Esophagus muscularis mucosa (tissue), 3 donors: Measurements from ENCODE around the gene PSENEN.

Source experiments
- POLR2A ChIP-seq: fragments of 450-650 bp; IDR thresholded peaks from one replicate; pipeline ENCODE4 v1.6.1; 2017; ENCODE audit warnings: antibody characterized with exemption, moderate library complexity, mild to moderate bottlenecking, low read depth
- TF ChIP-seq, protein P1 (sequence below), 3 experiments: fragments of 200-600 bp in 2 of 3; fragments of 450-650 bp in 1 of 3; sonication (generic) in 2 of 3; IDR thresholded peaks; one replicate each; pipeline ENCODE4 v1.5.1; 2017 to 2019; ENCODE audit warnings: antibody characterized with exemption in 3 of 3, mild to moderate bottlenecking in 2 of 3, moderate library complexity in 1 of 3

DNA sequence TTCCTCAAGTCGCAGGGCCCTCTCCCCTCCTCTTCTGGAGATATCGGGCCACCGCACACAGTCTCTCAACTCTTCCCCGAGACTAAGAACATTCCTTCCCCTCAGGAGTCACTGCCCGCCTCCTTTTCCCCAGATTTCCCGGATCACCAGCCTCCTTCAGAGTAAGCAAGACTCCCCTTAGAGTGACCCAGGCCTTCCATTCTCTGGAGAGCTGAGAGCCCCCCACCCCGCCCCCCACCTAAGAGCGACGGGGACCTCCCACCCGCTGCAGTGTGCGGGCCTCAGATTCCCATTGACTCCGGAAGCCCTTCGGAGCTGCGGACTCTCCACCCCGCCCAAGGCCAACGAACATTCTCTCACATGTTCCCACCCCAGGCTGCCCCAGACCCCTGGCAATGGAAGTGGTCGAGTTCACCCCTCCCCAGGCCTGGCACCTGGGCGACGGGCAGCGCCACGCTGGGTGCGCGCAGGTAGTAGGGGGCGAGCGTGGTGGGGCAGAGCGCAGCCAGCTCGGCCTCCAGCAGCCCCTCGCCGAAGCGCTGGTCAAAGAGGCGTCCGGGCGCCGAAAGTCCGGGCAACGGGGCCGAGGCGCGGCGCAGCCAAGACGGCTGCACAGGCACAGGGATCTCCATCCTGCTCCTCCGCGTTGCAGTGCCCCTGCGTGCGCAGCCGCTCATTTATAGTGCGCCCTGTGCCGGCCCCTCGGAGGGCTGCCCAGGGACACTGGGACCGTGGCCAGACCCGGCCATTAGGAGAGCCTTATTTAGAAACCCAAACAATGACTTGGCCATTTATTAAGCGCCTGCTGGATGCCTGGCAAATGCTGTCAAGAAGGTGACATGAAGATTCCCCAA lies 11.2 kb downstream of the PSENEN start, which contains the start of gene HSPB6:
- TF ChIP-seq, protein P1, sequence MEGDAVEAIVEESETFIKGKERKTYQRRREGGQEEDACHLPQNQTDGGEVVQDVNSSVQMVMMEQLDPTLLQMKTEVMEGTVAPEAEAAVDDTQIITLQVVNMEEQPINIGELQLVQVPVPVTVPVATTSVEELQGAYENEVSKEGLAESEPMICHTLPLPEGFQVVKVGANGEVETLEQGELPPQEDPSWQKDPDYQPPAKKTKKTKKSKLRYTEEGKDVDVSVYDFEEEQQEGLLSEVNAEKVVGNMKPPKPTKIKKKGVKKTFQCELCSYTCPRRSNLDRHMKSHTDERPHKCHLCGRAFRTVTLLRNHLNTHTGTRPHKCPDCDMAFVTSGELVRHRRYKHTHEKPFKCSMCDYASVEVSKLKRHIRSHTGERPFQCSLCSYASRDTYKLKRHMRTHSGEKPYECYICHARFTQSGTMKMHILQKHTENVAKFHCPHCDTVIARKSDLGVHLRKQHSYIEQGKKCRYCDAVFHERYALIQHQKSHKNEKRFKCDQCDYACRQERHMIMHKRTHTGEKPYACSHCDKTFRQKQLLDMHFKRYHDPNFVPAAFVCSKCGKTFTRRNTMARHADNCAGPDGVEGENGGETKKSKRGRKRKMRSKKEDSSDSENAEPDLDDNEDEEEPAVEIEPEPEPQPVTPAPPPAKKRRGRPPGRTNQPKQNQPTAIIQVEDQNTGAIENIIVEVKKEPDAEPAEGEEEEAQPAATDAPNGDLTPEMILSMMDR (IDR thresholded peaks at IDR 0.05), result no peak
- TF ChIP-seq POLR2A, result peak; percentile 66
